Activated gamma-delta T cell treated with Interleukin-2 at 50 U/mL for 16 hours (primary cell): ENCODE measurements around the gene FRS2.

ENCODE experiments used
- DNase-seq: peaks from one replicate; pipeline ENCODE4 v3.0.0-alpha.2; 2020

The FRS2 gene

DNA sequence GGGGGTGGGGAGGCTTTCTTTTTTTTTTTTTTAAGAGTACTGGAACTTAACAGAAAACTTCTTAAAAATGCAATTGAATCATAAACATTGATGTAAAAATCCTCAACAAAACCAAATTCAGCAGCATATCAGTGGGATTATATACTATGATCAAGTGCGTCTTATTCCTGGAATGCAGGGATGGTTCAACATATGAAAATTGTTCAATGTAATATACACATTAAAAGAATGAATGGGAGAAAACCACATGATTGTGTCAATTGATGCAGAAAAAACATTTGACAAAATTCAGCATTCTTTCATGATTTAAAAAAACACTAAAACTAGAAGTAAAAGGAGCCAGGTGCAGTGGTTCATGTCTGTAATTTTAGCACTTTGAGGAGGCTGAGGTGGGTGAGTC lies 73.9 kb downstream of the FRS2 start:
- no peak for DNase-seq

- no peak for DNase-seq
These were observed 74.9 kb downstream of the FRS2 start for GRCh38 chr12:69545081-69545480.

GRCh38 chr12:69546693-69547438 lies 76.7 kb downstream of the FRS2 start:
- no peak for DNase-seq

DNA sequence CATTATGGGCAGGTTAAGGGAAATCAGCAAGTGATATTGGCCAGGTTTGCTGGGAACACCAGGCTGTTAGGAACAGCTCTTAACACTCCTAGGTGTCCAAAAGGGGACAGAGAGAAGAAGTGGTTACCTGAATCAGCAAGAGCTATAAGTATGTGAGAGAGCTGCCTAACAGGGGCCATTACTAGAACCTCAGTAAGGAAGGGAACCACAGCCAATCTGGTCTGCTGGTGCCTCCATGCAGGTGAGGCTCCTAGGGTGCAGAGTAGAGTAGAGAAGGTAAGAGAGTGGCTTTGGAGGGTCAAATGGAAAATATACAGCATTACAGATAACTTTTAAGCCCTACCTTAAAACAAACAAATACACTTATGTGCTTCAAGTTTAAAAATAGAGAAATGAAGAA lies 78.5 kb downstream of the FRS2 start:
- no peak for DNase-seq

GRCh38 chr12:69550569-69551350 lies 80.6 kb downstream of the FRS2 start:
- DNase-seq: no peak

DNA sequence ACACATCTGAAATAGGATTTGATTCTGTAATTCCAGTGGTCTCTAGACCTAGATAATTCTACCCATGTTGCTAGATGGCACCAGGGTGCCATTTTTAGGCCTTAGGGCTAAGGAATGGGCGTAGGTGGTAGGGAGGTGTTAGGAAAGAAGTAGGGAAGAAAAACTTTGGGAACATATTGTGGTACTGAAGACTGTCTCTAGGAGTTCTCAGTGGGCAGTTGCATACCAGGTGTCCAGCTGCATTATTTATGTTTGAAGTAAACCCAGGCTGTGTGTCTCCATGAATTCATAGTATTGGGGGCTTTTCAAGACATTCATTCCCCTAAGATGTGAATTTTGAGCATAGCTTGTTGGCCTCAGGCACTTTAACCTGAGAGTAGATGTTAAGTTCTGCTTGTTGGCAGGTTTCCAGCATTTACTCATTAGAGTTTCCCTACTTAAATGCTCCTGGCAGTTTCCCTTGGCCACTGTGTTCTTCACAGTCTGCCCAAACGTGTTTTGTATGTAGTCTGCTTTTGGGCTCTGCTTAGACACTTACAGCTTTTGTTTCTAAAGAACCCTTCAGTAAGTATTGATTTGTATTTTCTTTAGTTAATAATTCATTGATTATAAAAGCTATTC lies 83.5 kb downstream of the FRS2 start:
- DNase-seq: no peak

GRCh38 chr12:69555461-69555860 lies 85.3 kb downstream of the FRS2 start:
- no peak for DNase-seq

DNA sequence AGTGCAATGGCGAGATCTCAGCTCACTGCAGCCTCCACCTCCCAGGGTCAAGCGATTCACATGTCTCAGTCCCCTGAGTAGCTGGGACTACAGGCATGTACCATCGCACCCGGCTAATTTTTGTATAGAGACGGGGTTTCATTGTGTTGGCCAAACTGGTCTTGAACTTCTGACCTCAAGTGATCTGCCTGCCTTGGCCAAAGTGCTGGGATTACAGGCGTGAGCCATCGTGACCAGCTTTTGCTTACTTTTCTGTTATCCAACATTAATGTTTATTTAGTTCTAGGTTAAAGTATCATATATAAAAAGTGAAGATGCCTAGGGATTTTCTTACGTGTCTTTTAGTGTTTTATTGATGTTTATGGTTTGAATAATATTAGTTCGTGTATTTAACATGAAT lies 86.2 kb downstream of the FRS2 start:
- DNase-seq: no peak

DNA sequence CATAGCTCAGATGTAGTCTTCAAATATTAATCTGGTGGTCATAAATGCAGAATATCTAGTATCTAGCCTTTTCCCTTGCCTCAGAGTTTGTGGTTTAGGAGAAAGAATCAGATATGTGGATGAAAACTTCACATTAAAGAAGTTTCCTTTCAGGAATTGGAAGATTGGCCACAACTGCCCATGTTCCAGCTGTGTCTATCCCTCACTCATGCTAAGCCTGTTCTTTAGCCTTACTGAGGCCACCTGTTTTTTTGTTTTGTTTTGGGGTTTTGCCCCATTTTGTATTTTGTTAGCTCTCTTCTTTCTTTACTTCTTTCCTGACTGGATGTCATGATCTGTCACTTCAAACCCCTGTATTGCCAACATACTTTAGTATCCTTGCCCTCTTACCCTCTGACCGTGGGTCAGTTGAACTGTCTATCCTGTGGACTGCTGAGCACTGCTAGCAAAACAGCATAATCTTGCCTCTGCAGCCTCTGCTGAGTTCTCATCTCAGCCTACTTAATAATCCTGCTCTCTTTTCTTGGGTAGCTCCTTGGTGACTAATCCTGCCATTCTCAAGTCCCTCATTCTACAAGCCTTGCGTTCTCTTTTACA lies 93.1 kb downstream of the FRS2 start:
- no peak for DNase-seq

DNA sequence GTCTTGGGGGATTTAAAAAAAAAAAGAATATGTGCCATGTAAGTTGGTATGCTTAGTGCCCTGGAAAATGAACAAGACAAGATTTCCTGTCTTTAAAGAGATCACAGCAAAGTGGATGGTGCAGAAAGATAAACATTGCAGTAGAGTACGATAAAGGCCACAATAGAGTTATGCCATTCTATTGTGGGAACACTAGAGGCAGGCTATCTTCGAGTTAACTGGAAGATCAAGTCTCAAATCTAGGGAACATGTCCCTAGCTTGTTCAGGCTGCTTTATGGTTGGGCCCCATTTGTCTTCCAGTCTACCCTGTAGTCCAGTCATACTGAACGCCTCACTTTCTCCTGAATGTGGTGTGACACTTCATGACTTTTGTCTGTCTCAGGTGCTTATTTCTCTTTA lies 96.4 kb downstream of the FRS2 start:
- DNase-seq: no peak

DNA sequence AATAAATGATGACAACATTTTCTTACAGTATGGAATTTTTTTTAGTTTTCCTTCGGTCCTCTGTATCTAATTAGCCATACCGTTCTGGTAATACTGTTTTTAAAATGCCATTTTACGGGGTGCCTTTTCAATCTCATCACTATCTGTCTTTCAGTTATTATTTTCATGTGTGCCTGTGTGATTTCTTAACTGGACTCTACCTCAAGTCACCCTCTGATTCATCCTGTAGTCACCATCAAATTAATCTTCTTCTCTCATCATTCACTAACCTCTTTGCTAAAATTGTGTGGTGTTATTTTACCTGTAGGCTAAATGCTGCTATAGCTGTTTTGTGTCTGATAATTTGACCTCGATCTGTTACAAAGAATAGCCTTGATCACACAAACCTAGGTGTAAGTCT lies 99.0 kb downstream of the FRS2 start:
- DNase-seq: no peak

GRCh38 chr12:69570000-69570516 lies 99.9 kb downstream of the FRS2 start:
- DNase-seq: no peak

DNA sequence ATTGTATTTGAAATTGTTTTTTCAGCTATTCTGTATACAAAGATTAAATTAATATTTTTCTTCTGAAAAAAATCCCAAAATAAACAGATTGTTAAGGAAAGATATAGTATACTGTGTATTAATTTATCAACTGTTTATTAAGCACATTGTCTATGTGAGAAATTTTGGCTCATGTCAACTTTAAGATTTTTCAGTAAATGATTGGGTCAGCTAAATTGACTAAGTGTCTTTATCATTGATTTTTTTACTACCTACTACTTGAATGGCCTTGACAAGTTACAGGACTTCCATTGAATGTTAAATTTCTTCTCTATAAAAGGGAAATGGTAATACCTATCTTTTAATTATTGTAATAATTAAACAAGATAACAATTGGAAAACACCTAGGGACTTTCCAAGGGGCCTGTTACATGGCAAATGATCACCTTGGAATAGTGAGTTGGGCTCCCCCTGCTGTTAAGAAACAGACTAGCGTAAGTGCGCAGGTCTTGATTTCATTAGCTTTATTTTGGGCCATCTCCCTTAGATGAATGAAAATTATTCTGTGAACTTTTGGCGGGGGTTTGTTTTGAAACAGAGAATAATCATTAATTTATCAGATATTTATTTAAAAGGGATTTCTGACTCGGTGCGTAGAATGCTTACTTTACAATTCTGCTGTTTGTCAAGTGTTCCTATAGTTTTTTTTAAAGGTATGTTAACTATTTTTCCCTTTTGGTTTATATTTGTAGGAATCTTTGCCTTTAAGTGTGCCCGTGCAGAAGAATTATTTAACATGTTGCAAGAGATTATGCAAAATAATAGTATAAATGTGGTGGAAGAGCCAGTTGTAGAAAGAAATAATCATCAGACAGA lies 100.6 kb downstream of the FRS2 start:
- peak; percentile 50 for DNase-seq

- no peak for DNase-seq
These were observed 105.2 kb downstream of the FRS2 start for GRCh38 chr12:69575346-69575745.

- no peak for DNase-seq
These were observed 108.1 kb downstream of the FRS2 start for GRCh38 chr12:69578283-69578682.

DNA sequence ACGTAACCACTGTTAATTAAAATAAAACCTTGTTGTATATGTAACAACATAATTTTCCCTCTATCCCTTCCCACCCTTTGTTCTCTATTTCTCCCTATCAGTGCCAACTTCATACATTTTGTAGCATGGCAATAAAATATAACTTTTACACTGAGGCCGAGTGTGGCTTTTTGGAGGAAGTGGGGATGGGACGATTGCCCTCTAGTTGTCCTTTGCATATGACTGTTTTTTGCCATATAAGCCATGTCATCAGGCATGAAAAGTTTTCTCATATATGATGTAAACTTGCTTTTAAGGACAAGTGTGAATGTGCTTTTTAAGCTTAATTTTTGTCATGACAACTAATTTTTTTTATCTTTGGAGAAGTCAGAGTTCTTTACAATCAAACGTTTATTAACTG lies 108.8 kb downstream of the FRS2 start:
- DNase-seq: no peak

GRCh38 chr12:69580074-69580473 lies 109.9 kb downstream of the FRS2 start:
- DNase-seq: no peak

DNA sequence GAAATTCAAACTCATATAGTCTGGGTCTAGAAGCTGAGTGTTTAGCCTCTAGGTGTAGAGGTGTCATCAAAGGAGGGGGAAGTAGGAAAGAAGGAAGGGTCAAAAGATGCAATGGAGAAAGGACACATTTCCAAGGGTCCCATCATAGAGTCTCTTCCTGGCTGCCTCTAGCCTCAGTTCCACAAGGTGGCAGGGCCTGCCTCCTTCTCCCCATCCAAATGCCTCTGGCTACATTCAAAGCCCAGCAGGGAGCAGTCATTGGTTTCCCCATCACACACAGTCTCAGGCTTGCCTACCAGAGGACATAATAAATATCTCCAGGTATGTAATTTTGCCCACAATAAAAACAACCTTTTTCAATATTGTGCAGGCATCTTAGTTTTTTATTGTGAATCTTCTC lies 113.0 kb downstream of the FRS2 start:
- DNase-seq: no peak

GRCh38 chr12:69585189-69586062 lies 115.2 kb downstream of the FRS2 start, which contains the start of gene CCT2:
TSS of gene CCT2 (plus strand) at chr12:69585459. CDS start at chr12:69585522, 63 bp downstream.
- peak; percentile 96 for DNase-seq

DNA sequence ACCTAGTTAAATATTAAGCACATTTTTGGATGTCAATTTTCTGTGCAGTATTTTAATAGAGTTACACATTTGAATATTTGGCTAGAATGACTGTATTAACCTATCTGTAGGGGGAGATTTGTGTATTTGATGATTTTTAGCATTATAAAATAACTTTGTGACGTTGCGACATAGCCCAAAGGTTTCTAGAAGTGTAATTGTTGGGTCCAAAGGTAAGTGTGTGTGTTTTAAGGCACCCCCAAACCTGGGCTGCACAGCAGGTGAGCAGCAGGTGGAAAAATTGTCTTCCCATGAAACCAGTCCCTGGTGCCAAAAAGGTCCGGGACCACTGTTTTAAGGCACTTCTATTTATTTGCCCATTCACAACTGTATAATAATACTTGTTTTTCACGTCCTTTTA lies 118.3 kb downstream of the FRS2 start:
- DNase-seq: no peak

GRCh38 chr12:69589082-69589481 lies 118.9 kb downstream of the FRS2 start:
- no peak for DNase-seq
